Stimulated activated CD8-positive, alpha-beta memory T cell treated with anti-CD3 and anti-CD28 coated beads, Interleukin-7, amount 100 ng/mL, for 48 hours (primary cell): ENCODE results near the gene NT5C3B.
"Not testable (repeated sequence)": the region's sequence is repeated elsewhere in the genome, so short reads cannot be mapped to it uniquely, and the experiment has no call there.

Experiments
- DNase-seq, 2 donors: peaks; one replicate each; pipeline ENCODE4 v3.0.0-alpha.2; 2020; ENCODE audit warnings: low read depth in 1 of 2; ENCODE audit errors: extremely low read depth in 1 of 2

The NT5C3B gene

DNA sequence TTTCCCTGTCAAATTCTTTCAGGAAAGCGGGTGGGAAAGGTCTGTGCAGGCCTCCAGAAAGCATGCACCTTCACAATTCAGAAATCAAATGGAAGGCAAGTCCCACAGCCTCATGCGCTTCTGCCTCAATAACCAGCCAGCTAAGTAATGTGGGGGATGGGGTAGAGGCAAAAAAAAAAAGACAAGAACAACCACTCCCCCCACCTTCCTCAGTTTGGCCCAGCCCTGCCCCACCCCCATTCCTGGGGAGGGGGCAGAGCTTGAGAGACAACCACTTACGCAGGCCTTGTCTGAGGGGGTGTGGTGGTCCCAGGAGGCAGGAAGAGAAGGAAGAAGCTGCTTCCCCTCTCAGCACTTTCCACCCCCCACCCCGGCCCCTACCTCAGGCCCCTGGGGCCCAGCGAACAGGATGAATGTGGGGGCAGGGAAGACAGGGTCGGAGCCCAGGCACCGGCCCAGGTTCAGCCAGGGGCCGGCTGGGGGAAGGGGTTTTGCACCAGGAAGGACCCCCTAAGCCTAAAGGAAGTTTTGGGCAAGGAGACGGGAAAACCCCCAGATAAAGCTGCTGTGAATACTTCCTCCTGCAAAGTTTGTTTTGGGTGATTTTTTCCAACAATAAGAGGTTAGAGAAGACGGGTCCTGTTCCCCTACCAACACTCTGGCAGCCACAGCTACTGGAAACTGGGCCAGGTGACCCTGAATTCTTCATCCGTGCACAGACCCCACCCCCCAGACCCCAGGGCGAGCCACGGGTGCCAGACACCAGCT lies 50.8 kb downstream of the NT5C3B start:
- DNase-seq: no peak

DNA sequence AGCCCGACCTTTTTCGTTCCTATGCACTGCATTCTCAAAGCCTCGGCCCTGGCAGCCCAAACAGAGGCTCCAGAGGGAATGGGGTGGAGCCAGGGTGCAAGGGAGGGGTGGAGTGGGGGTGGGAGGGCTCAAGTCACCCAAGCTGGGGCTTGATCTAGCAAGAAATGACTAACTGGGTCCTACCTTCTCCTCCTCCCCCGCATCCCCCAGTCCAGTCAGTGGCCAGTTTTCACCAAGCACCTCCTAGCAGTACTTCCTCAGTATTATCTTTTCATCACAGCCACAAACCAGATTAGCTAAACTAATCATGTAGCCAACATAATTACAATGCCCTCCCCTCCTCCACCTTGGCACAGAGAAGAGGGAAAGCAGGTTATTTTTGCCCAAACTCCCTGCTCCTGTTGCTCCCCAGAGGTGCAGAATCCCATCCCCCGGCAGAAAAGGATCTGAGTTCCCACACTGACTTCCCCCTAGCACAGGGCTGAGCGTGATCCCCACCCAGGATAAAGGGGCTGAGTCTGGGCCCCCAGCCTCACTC lies 51.8 kb downstream of the NT5C3B start:
- no peak for DNase-seq

DNA sequence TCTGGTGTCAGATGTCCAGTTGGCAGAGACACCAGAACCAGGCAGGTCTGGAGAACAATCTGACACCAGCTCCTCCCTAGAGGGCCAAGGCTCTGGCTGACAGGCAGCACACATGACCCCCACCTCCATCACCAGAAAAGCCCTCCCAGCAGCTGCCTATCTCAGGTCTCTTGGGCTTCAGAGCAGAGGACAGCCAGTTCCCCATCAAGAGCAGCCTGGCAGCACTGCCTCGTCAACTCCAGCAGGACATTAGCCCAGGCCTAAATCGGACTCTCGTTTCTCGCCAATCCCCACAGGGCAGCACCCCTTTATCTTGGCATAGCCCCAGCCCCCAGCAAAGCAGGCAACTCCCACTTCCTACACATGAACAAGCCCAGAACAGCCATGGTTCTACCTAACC lies 53.9 kb downstream of the NT5C3B start:
- no peak for DNase-seq

DNA sequence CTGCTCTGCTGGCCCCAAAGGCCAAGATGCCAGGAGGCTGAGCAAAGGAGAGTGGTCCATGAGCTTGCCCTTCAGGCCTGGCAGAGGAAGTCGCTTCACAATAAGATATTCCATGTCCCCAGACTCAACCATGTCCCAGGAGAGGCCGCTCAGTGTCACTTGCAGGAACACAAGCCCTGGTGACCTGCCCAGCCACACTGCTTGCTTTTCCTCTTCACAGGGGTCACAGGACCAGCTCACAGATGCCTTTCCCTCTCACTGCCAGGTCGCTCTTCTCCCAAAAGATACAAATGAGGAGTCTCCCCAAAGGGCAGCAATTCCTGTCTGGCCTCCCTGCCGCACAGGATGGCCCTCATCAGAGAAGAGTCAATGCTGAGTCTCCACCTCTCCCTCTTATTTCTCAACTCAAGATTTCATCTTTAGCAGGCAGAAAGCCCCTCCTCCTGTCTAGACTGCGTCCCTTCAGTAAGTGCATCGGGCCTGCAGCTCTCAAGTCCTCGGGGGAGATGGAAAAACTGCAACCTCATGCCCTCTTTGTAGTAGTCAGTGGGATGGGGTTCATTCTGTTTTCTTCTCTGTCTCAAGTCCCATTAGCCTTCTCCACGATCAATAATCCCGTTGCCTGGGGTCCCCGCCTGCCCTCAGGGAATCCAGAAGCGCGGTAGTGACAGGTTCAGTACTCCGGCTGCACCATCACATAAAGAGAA lies 54.5 kb downstream of the NT5C3B start:
- DNase-seq: no peak

DNA sequence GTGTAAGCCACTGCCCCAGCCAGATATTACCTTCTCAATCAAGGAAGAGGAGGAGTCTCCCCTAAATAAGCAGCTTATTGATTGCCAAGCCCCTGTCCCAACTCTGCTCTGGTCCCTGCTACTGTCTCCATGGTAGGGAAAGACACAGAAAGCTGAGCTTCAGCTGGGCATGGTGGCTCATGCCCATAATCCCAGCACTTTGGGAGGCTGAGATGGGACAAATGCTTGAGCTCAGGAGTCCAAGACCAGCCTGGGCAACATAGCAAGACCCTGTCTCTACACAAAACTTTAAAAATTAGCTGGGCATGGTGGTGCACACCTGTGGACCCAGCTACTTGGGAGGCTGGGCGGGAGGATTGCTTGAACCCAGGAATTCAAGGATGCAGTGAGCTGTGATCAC lies 56.1 kb downstream of the NT5C3B start:
- no peak for DNase-seq

DNA sequence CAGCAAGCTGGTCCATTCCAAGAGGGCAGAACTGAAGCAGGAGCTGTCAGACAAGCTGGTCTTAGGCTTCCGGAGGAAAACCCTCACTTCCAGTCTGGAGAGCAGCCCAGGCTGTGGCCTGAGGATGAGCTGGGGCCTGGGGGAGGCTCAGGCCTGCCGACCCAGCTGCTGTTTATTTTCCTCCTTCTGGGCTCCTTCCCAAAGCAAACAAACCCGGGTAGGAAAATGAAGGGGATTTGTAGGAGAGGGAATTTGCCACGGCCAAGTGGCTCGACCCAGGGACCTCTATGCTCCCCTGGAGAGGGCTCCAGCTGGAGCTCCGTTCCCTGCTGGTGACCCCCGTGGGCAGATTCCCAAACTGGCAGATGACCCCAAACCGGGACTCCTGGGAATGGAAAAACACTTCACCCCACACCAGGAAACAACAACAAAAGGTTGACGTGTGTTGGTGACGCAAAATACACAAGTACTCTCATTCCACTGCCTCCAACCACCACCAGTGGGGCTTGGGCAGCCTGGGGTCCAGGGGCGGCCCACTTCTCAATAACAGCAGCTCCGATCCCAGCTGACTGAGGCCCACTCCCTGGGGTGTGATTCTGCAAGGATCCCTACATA lies 58.4 kb downstream of the NT5C3B start:
- no peak for DNase-seq

DNA sequence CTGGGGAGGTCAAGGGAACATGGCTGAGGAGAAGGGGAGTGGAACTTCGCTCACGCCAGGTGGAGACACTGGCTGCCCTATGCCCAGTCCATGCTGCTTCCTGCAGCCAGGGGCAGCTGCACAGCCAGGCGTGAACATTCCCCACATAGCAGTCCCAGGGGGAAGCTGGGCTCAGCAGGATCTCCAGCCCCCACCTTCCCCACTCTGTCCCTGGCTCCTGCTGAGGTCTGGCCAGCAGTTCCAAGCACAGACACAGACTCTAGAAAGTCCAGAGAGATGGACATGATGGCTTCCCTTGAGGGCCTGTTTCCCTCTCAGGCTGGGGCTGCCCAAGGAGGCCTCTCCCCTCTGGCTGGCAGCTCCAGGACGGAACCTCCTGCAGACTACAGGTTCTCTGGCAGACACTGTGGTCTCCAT lies 58.9 kb downstream of the NT5C3B start:
- DNase-seq: no peak

DNA sequence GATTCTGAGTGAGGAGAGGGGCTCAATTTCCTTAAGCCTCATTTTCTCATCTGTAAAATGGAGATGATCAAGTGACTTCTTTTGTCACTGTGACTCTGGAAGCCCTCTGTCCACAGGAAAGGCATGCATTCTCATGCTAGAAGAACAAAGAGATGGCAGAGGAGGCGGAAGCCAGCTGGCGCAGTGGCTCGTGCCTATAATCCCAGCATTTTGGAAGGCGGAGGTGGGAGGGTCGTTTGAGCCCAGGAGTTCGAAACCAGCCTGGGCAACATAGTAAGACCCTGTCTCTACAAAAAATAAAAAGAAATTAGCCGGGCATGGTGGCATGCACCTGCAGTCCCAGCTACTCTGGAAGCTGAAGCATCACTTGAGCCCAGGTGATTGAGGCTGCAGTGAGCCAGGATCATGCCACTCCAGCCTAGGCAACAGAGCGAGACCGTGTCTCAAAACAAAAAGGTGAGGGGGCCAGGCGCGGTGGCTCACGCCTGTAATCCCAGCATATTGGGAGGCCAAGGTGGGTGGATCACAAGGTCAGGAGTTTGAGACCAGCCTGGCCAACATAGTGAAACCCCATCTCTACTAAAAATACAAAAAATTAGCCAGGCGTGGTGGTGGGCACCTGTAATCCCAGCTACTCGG lies 59.7 kb downstream of the NT5C3B start:
- DNase-seq: not testable (repeated sequence)

DNA sequence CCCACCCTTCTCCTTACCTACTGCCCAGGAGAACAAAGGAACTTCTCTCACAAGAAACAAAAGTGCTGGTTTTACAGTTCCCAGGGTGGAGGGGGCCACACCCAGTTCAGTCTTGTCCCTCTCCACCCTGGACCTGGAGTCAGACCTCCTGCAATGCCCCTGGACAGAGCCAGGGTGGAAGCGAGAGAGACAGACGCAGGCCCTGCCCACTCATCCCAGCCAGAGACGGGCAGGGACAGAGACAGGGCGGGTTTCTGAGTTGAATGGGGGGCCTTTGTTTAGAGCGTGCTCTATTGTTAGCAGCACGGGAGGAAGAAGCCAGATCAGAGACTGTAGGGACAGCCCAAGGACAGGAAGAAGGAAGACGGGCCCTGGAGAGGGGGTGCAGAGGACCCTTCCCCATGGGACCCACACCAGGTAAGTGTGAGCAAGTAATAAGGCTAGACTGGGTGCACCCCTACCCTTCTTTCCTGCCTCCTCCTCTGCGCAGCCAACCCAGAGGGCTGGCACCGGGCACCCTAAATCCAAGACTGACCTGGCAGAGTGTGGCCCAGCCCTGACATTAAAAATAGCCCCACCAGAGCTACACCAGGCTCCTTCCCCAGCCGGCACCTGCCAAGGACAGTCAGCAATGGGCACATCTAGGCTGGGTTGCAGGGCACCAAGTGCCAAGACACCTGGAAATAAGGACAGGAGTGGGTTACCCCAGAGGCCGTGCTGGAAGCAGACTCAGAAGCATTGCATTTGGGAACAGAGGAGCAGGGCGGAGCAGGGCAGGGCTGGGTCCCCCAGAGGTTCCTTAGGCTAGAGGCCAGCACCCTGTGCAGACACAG lies 60.4 kb downstream of the NT5C3B start:
- DNase-seq: no peak
